SK-N-SH (cell line): Measurements from ENCODE around the gene ABLIM2.

Experiments
- CHD2 ChIP-seq: fragments of 150-350 bp; IDR thresholded peaks from 2 replicates; pipeline ENCODE4 v1.6.1; 2018; ENCODE audit warnings: low read length; ENCODE audit not compliant: partially characterized antibody
- CTCF ChIP-seq: fragments of 200-600 bp; sonication (generic); IDR thresholded peaks from 2 replicates; pipeline ENCODE4 v1.6.1; 2017; ENCODE audit warnings: antibody characterized with exemption, mild to moderate bottlenecking, moderate library complexity
- EZH2phosphoT487 ChIP-seq: fragments of 200-600 bp; sonication (generic); IDR thresholded peaks from 2 replicates; pipeline ENCODE4 v1.6.1; 2017; ENCODE audit warnings: low read depth, mixed run types, mild to moderate bottlenecking, antibody characterized with exemption, moderate library complexity, borderline replicate concordance
- GABPA ChIP-seq: IDR thresholded peaks from 2 replicates; pipeline ENCODE4 v1.4.0; 2012; ENCODE audit warnings: low read depth, mild to moderate bottlenecking
- GATA2 ChIP-seq: sonication (generic); formaldehyde crosslinking; IDR thresholded peaks from 2 replicates; pipeline ENCODE4 v1.5.0; 2020; ENCODE audit warnings: mild to moderate bottlenecking, missing genetic modification reagents
- MXI1 ChIP-seq: IDR thresholded peaks from 2 replicates; pipeline ENCODE4 v1.6.1; 2012; ENCODE audit warnings: mild to moderate bottlenecking, low read depth, low read length, improper control_type of control experiment
- POLR2AphosphoS5 ChIP-seq: IDR thresholded peaks from 2 replicates; pipeline ENCODE4 v1.6.1; 2012; ENCODE audit warnings: low read depth, low read length
- RAD21 ChIP-seq: IDR thresholded peaks from 2 replicates; pipeline ENCODE4 v1.6.1; 2012; ENCODE audit warnings: mild to moderate bottlenecking, low read length
- REST ChIP-seq: IDR thresholded peaks from 2 replicates; pipeline ENCODE4 v1.6.1; 2012; ENCODE audit warnings: mild to moderate bottlenecking, low read depth, low read length, moderate library complexity
- TAF1 ChIP-seq: IDR thresholded peaks from 2 replicates; pipeline ENCODE4 v1.6.1; 2012; ENCODE audit warnings: low read depth, mild to moderate bottlenecking, low read length, moderate library complexity, borderline replicate concordance

- TF ChIP-seq CTCF (no peak), REST (no peak), MXI1 (no peak), EZH2phosphoT487 (no peak), GABPA (no peak), GATA2 (CRISPR knock-in tag) (no peak), RAD21 (no peak), POLR2AphosphoS5 (no peak), CHD2 (no peak), TAF1 (no peak)
Observed at GRCh38 chr4:8039290-8039689, 119.3 kb downstream of the ABLIM2 start.
